Activated naive CD4-positive, alpha-beta T cell treated with anti-CD3 and anti-CD28 coated beads, Interleukin-2, amount 50 U/mL, for 24 hours (primary cell): ENCODE data around the gene VASP.

ENCODE experiments used
- H3K27ac Mint-ChIP-seq: one replicate; pipeline ENCODE4 v1.8.0; 2021; ENCODE audit warnings: mild to moderate bottlenecking, mixed read lengths
- H3K27me3 Mint-ChIP-seq: one replicate; pipeline ENCODE4 v1.8.0; 2021; ENCODE audit warnings: mixed read lengths
- H3K36me3 Mint-ChIP-seq: one replicate; pipeline ENCODE4 v1.8.0; 2021; ENCODE audit warnings: mixed read lengths
- H3K4me1 Mint-ChIP-seq: one replicate; pipeline ENCODE4 v1.8.0; 2021; ENCODE audit warnings: mixed read lengths
- H3K4me3 Mint-ChIP-seq: one replicate; pipeline ENCODE4 v1.8.0; 2021; ENCODE audit warnings: mild to moderate bottlenecking, mixed read lengths
- H3K9me3 Mint-ChIP-seq: one replicate; pipeline ENCODE4 v1.8.0; 2021; ENCODE audit warnings: mixed read lengths

VASP gene

DNA sequence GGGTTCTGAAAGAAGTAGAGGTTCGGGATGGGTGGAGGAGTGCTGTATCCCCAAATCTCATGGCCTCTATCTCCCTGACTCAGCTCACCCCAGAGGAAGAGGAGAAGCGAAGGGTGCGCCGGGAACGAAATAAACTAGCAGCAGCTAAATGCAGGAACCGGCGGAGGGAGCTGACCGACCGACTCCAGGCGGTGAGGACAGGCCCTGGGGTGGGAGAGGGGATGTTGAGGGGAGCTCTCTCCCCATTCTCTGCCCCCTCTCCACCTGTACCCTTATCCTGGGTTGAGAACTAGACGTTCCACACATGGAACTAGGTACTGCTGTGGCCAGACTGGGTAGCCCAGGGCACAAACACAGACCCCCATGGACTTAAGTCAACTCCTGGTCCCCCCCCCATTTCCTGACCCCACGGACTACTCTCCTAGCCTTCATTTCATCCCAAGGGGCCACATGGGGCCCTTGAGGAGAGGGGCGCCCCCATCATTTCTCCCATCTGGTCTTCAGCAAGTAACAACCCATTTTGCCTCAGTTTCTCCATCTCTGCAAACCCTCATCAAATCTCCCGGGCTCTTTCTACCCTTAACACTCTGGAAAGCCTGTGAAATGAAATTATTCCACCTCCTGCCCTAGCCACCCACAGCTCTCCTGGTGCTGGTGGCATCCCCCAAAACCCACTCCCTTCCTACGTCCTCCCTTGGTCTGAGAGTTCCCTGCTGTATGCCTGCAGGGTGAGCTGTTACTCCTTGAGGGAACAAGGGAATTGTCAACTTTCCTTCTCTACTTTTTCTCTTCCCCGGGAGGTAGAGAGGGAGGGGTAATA lies 36.0 kb upstream of the VASP start:
- H3K27me3 Mint-ChIP-seq: peaks cover 6% of the 10 kb centered on the region
- H3K36me3 Mint-ChIP-seq: peaks cover 17% of the 10 kb centered on the region
- peak overlapping the region; percentile 92 for H3K4me3 Mint-ChIP-seq
- no peak overlapping the region for H3K27ac Mint-ChIP-seq
- H3K4me1 Mint-ChIP-seq: peaks cover 35% of the 10 kb centered on the region
- no peaks in the 10 kb centered on the region for H3K9me3 Mint-ChIP-seq

DNA sequence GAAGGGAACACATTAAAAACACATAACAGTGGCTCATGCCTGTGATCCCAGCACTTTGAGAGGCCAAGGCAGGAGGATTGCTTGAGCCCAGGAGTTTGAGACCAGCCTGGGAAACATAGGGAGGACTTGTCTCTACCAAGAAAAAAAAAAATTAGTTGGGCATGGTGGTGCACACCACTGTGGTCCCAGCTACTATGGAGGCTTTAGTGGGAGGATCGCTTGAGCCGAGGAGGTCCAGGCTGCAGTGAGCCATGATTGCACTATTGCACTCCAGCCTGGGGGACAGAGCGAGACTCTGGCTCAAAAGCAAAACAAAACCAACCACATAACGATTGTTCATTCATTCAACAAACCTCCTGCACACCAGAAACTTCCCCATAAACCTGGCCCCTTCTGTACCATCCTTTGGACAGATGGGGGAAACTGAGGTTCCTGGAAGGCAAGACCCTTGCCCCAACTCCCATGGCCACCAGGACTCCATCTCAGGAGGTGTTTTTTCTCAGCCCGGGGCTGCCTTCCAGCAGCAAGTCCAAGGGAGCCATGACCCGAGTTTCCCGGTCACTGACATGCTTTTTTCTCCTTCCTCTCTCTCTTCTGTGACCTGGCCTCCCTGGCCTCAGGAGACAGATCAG lies 35.2 kb upstream of the VASP start:
- H3K27ac Mint-ChIP-seq: no peak overlapping the region
- no peaks in the 10 kb centered on the region for H3K9me3 Mint-ChIP-seq
- peaks cover 6% of the 10 kb centered on the region for H3K27me3 Mint-ChIP-seq
- H3K4me1 Mint-ChIP-seq: peaks cover 37% of the 10 kb centered on the region
- peak overlapping the region; percentile 67 for H3K4me3 Mint-ChIP-seq
- peaks cover 17% of the 10 kb centered on the region for H3K36me3 Mint-ChIP-seq

DNA sequence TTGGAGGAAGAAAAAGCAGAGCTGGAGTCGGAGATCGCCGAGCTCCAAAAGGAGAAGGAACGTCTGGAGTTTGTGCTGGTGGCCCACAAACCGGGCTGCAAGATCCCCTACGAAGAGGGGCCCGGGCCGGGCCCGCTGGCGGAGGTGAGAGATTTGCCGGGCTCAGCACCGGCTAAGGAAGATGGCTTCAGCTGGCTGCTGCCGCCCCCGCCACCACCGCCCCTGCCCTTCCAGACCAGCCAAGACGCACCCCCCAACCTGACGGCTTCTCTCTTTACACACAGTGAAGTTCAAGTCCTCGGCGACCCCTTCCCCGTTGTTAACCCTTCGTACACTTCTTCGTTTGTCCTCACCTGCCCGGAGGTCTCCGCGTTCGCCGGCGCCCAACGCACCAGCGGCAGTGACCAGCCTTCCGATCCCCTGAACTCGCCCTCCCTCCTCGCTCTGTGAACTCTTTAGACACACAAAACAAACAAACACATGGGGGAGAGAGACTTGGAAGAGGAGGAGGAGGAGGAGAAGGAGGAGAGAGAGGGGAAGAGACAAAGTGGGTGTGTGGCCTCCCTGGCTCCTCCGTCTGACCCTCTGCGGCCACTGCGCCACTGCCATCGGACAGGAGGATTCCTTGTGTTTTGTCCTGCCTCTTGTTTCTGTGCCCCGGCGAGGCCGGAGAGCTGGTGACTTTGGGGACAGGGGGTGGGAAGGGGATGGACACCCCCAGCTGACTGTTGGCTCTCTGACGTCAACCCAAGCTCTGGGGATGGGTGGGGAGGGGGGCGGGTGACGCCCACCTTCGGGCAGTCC lies 34.5 kb upstream of the VASP start:
- Mint-ChIP-seq H3K4me1 (peaks cover 40% of the 10 kb centered on the region), H3K4me3 (no peak overlapping the region), H3K36me3 (peaks cover 17% of the 10 kb centered on the region)

DNA sequence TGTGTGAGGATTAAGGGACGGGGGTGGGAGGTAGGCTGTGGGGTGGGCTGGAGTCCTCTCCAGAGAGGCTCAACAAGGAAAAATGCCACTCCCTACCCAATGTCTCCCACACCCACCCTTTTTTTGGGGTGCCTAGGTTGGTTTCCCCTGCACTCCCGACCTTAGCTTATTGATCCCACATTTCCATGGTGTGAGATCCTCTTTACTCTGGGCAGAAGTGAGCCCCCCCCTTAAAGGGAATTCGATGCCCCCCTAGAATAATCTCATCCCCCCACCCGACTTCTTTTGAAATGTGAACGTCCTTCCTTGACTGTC lies 34.0 kb upstream of the VASP start:
- Mint-ChIP-seq H3K27me3 (peaks cover 6% of the 10 kb centered on the region), H3K4me3 (no peak overlapping the region)

More for the DNA sequence above, 34.5 kb upstream of the VASP start:
- Mint-ChIP-seq H3K27ac (no peak overlapping the region), H3K9me3 (no peaks in the 10 kb centered on the region), H3K27me3 (peaks cover 6% of the 10 kb centered on the region)

DNA sequence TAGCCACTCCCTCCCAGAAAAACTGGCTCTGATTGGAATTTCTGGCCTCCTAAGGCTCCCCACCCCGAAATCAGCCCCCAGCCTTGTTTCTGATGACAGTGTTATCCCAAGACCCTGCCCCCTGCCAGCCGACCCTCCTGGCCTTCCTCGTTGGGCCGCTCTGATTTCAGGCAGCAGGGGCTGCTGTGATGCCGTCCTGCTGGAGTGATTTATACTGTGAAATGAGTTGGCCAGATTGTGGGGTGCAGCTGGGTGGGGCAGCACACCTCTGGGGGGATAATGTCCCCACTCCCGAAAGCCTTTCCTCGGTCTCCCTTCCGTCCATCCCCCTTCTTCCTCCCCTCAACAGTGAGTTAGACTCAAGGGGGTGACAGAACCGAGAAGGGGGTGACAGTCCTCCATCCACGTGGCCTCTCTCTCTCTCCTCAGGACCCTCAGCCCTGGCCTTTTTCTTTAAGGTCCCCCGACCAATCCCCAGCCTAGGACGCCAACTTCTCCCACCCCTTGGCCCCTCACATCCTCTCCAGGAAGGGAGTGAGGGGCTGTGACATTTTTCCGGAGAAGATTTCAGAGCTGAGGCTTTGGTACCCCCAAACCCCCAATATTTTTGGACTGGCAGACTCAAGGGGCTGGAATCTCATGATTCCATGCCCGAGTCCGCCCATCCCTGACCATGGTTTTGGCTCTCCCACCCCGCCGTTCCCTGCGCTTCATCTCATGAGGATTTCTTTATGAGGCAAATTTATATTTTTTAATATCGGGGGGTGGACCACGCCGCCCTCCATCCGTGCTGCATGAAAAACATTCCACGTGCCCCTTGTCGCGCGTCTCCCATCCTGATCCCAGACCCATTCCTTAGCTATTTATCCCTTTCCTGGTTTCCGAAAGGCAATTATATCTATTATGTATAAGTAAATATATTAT lies 33.3 kb upstream of the VASP start:
- H3K27ac Mint-ChIP-seq: peak overlapping the region; percentile 20
- H3K4me1 Mint-ChIP-seq: peaks cover 51% of the 10 kb centered on the region
- H3K4me3 Mint-ChIP-seq: no peak overlapping the region
- H3K9me3 Mint-ChIP-seq: no peaks in the 10 kb centered on the region
- peaks cover 17% of the 10 kb centered on the region for H3K36me3 Mint-ChIP-seq
- peaks cover 6% of the 10 kb centered on the region for H3K27me3 Mint-ChIP-seq

More for the DNA sequence above, 34.0 kb upstream of the VASP start:
- Mint-ChIP-seq H3K9me3 (no peaks in the 10 kb centered on the region), H3K4me1 (peaks cover 45% of the 10 kb centered on the region), H3K27ac (no peak overlapping the region), H3K36me3 (peaks cover 17% of the 10 kb centered on the region)

DNA sequence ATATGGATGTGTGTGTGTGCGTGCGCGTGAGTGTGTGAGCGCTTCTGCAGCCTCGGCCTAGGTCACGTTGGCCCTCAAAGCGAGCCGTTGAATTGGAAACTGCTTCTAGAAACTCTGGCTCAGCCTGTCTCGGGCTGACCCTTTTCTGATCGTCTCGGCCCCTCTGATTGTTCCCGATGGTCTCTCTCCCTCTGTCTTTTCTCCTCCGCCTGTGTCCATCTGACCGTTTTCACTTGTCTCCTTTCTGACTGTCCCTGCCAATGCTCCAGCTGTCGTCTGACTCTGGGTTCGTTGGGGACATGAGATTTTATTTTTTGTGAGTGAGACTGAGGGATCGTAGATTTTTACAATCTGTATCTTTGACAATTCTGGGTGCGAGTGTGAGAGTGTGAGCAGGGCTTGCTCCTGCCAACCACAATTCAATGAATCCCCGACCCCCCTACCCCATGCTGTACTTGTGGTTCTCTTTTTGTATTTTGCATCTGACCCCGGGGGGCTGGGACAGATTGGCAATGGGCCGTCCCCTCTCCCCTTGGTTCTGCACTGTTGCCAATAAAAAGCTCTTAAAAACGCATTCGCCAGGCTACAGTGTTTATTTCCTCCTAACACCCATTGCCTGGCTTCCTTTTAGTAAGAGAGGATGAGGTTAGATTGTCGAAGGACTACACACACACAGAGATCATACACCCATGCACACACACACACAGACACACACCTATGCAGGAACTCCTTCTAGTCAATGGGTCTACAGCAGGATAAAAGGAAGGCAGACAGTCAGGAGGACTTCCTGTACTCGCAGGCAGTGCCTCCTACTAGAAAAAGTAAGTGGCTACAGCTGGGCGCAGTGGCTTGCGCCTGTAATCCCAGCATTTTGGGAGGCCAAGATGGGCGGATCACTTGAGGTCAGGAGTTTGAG lies 32.4 kb upstream of the VASP start:
- Mint-ChIP-seq H3K4me3 (no peak overlapping the region), H3K36me3 (peaks cover 17% of the 10 kb centered on the region), H3K4me1 (peaks cover 52% of the 10 kb centered on the region), H3K27me3 (peaks cover 6% of the 10 kb centered on the region), H3K9me3 (no peaks in the 10 kb centered on the region), H3K27ac (peak overlapping the region; percentile 30)

DNA sequence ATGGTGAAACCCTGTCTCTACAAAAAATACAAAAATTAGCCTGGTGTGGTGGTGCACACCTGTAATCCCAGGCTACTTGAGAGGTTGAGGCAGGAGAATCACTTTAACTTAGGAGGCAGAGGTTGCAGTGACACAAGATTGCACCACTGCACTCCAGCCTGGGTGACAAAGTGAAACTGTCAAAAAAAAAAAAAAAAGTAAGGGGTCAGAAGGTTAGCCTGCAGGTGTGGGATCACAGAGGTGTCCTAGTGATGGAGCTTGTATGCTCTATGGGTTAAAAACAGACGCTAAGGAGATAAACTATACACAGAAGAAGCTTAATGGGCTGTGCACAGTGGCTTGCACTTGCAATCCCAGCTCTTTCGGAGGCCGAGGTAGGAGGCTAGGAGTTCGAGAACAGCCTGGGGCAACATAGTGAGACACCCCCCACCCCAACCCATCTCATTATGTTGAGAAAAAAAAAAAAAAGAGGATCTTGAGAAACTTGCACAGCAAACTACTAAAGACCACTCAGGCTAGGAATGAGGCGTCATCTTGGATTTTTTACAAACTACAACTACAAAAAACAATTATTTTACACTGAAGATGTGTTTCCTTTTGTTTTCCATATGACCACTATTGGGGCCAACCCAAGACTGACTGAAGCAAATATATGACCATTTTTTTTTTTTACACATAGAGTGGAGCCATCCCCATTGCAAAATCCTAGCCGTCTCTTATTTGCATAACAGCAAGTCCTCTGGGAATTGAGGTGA lies 31.6 kb upstream of the VASP start:
- peaks cover 15% of the 10 kb centered on the region for H3K36me3 Mint-ChIP-seq
- H3K4me1 Mint-ChIP-seq: peaks cover 47% of the 10 kb centered on the region
- H3K27me3 Mint-ChIP-seq: peaks cover 6% of the 10 kb centered on the region
- no peak overlapping the region for H3K4me3 Mint-ChIP-seq
- no peaks in the 10 kb centered on the region for H3K9me3 Mint-ChIP-seq
- H3K27ac Mint-ChIP-seq: no peak overlapping the region

DNA sequence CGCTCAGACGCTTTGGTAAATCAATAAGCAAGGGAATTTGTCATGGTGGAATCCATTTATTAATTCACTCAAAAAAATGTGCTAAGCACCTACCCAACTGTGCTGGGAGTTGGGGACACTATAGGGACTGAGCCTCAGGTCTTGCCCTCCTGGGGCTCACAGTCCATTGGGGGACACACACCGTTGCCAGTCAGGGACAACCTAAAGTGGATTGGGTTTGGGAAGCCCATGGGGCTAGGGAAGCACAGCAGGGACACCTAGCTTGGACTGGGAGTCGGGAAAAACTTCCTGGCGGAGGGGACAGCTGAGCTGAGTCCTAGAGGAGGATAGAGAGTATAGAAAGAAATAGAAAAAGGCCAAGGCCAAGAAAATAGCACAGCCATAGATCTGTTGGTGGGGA lies 31.0 kb upstream of the VASP start:
- H3K27me3 Mint-ChIP-seq: peaks cover 6% of the 10 kb centered on the region

DNA sequence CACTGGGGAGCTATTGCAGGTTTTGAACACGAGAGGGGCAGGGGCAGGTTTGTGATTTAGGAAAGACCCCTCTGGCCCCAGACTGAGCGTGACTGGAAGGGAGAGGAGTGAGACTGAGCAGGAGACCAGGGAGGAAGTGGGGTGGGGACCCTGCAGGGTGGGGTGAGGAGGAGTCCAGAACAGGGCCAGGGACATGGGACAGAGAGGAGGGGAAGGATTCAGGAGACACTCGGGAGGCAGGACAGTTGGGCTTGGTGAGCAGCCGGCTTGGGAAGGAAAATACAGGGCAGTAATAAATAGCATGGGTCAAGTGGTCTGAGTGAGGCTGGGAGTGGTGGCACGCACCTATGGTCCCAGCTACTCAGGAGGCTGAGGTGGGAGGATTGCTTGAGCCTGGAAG lies 30.1 kb upstream of the VASP start:
- Mint-ChIP-seq H3K27me3 (peaks cover 2% of the 10 kb centered on the region), H3K4me1 (peaks cover 44% of the 10 kb centered on the region), H3K4me3 (peak overlapping the region; percentile 75), H3K9me3 (no peaks in the 10 kb centered on the region), H3K36me3 (peaks cover 7% of the 10 kb centered on the region), H3K27ac (peak overlapping the region; percentile 74)

More for the DNA sequence above, 31.0 kb upstream of the VASP start:
- Mint-ChIP-seq H3K9me3 (no peaks in the 10 kb centered on the region), H3K4me3 (peak overlapping the region; percentile 59), H3K36me3 (peaks cover 15% of the 10 kb centered on the region), H3K4me1 (peaks cover 44% of the 10 kb centered on the region), H3K27ac (no peak overlapping the region)

DNA sequence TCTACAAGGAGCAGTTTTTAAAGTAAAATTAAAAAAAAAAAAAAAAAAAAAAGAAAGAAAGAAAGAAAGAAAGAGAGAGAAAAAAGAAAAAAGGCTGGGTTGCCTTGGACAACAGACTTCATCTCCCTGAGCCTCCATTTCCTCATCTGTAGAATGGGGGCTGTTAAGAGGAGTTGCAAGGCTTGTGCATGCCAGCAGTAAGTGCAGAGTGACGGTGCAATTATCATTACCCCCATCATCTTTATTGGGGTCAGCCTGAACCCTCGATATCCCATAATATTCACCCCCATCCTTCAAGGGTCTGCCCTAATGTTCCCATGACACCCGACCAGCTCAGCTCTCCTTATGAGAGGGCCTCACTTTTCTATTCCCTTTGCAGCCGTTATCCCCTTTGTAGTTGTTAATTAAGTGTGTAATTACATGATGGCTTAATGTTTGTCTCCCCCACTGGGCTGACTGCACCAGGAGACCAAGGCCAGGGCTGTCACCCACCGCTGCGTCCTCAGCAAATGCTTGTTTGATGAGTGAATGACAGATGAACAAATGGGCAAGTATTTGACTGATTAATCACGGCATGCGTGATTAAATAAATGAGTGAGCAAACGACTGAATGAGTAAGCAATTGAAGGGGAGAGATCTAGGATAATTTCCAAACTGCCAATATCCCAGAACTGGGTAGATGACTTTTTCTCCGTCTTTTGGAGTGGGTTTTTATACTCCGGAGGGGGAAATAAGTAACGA lies 29.4 kb upstream of the VASP start:
- Mint-ChIP-seq H3K4me1 (peaks cover 40% of the 10 kb centered on the region), H3K4me3 (peak overlapping the region; percentile 80), H3K27me3 (no peaks in the 10 kb centered on the region), H3K27ac (peak overlapping the region; percentile 83), H3K36me3 (peaks cover 3% of the 10 kb centered on the region), H3K9me3 (no peaks in the 10 kb centered on the region)

DNA sequence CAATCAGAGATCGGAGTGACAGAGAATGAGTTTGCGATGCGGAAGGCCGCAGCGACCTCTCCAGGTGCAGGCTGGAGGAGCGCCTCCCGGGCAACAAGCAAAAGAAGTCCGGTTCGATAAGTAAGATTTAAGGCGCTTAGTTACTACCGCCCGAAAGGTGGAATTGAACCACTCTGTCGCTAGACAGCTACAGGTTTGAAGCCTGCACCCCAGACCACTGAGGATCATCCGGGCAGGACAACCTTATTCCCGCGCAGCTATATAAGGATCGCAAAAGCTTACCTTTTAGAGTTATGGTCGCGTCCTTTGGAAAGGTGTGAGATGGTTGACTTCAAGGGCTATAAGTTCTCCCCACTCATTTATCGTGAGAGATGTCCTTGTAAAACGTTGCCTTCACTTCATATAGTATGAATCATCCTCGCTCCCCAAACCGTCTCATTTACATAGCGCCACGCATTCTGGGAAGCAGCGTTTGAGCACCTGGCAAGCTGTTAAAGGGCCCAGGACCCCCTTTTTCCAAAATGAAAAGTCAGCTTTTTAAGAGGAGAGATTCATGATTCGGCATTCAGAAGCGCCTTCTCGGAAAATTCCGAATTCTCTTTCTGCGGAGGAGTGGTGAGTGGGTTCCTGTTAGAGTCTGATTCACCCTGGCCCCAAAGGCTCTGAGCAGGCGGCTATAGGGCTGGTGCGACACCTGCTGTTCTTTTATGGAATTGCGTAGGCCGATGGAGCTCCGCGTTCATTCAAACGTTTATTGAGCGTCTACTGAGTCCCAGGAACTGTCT lies 28.6 kb upstream of the VASP start:
- Mint-ChIP-seq H3K36me3 (peaks cover 1% of the 10 kb centered on the region), H3K4me3 (peak overlapping the region; percentile 80), H3K4me1 (peaks cover 38% of the 10 kb centered on the region), H3K27me3 (no peaks in the 10 kb centered on the region), H3K27ac (peak overlapping the region; percentile 83), H3K9me3 (no peaks in the 10 kb centered on the region)

DNA sequence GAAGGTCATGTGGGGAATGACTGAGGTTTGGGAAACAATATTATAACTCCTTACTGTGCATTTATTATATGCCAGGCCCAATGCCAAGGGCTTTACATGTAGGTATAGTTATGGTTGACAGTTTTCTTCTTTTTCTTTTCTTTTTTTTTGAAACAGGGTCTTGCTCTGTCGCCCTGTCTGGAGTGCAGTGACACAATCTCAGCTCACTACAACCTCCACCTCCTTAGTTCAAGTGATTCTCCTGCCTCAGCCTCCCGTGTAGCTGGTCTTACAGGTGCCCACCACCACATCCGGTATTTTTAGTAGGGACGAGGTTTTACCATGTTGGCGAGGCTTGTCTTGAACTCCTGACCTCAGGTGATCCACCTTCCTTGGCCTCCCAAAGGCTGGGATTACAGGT lies 24.2 kb upstream of the VASP start:
- no peak overlapping the region for H3K4me3 Mint-ChIP-seq
- no peaks in the 10 kb centered on the region for H3K36me3 Mint-ChIP-seq
- H3K27me3 Mint-ChIP-seq: no peaks in the 10 kb centered on the region
- peaks cover 20% of the 10 kb centered on the region for H3K4me1 Mint-ChIP-seq
- H3K27ac Mint-ChIP-seq: no peak overlapping the region
- no peaks in the 10 kb centered on the region for H3K9me3 Mint-ChIP-seq
